PFSK-1 (cell line): ENCODE measurements around the gene NDST4.

Experiments
- FOXP2 ChIP-seq: optimal IDR thresholded peaks from 2 replicates; pipeline ENCODE3; 2011; ENCODE audit warnings: borderline replicate concordance, control low read depth, inconsistent platforms; ENCODE audit not compliant: insufficient read depth; ENCODE audit errors: extremely low read length, extremely low read depth
- POLR2AphosphoS5 ChIP-seq: IDR thresholded peaks from 2 replicates; pipeline ENCODE4 v1.6.1; 2012; ENCODE audit warnings: low read depth, mild to moderate bottlenecking, control low read depth, low read length, moderate library complexity
- REST ChIP-seq, 2 experiments: IDR thresholded peaks; 2 replicates each; pipeline versions ENCODE4 v1.6.1 to v1.8.0; 2011 to 2012; ENCODE audit warnings: low read depth in 2 of 2, low read length in 2 of 2, control low read depth in 1 of 2, inconsistent platforms in 1 of 2, mild to moderate bottlenecking in 1 of 2, moderate library complexity in 1 of 2; ENCODE audit not compliant: insufficient read depth in 1 of 2
- SIN3A ChIP-seq: IDR thresholded peaks from 2 replicates; pipeline ENCODE4 v1.6.1; 2012; ENCODE audit warnings: mild to moderate bottlenecking, low read length, moderate library complexity, borderline replicate concordance; ENCODE audit not compliant: insufficient read depth
- TAF1 ChIP-seq: IDR thresholded peaks from 2 replicates; pipeline ENCODE4 v1.6.1; 2012; ENCODE audit warnings: low read length, control low read depth, borderline replicate concordance; ENCODE audit not compliant: insufficient read depth

NDST4 gene

GRCh38 chr4:114941503-114941902 is 171.9 kb downstream of the NDST4 start:
- TF ChIP-seq POLR2AphosphoS5 (no peak), FOXP2 (no peak), SIN3A (no peak), REST (IDR thresholded peaks at IDR 0.05; ENCODE audit: insufficient read depth in 1 of 2, low read depth in 2 of 2, low read length in 2 of 2) (no peak), TAF1 (no peak)

- TF ChIP-seq REST (IDR thresholded peaks at IDR 0.05; ENCODE audit: insufficient read depth in 1 of 2, low read depth in 2 of 2, low read length in 2 of 2) (no peak), POLR2AphosphoS5 (no peak), SIN3A (no peak), TAF1 (no peak), FOXP2 (no peak)
Observed at GRCh38 chr4:114927881-114928280, 185.5 kb downstream of the NDST4 start.

GRCh38 chr4:114926583-114926982 is 186.8 kb downstream of the NDST4 start:
- TF ChIP-seq SIN3A (no peak), REST (IDR thresholded peaks at IDR 0.05; ENCODE audit: insufficient read depth in 1 of 2, low read depth in 2 of 2, low read length in 2 of 2) (no peak)

GRCh38 chr4:114924311-114924710 is 189.1 kb downstream of the NDST4 start:
- no peak for TF ChIP-seq REST (IDR thresholded peaks at IDR 0.05; ENCODE audit: insufficient read depth in 1 of 2, low read depth in 2 of 2, low read length in 2 of 2)
- no peak for TF ChIP-seq TAF1
- no peak for TF ChIP-seq SIN3A
- TF ChIP-seq FOXP2, result no peak
- TF ChIP-seq POLR2AphosphoS5, result no peak

- TF ChIP-seq REST (IDR thresholded peaks at IDR 0.05; ENCODE audit: insufficient read depth in 1 of 2, low read depth in 2 of 2, low read length in 2 of 2) (no peak), SIN3A (no peak), FOXP2 (no peak), TAF1 (no peak), POLR2AphosphoS5 (no peak)
Observed at GRCh38 chr4:114922592-114922933, 190.9 kb downstream of the NDST4 start.
